Bronchial epithelial cell (primary cell): Measurements from ENCODE around the gene AP4M1. TPM values are rescaled to one million over a fixed set of nuclear protein-coding genes. Genes with fewer than 3 reads are reported as not detected.

Source experiments
- DNase-seq: peaks from one replicate; pipeline ENCODE4 v3.0.0-alpha.2; 2010; ENCODE audit warnings: low read depth
- FAIRE-seq: peaks from 2 replicates; lab custom pipeline; 2011; peaks lifted over from hg19 to GRCh38; lab: Jason Lieb, UNC
- H3K27me3 ChIP-seq: 2 replicates; pipeline ENCODE4 v1.5.1; 2011; ENCODE audit warnings: low read length; ENCODE audit not compliant: control insufficient read depth, insufficient read depth
- H3K36me3 ChIP-seq: 2 replicates; pipeline ENCODE4 v1.5.1; 2011; ENCODE audit warnings: low read length; ENCODE audit not compliant: control insufficient read depth, insufficient read depth
- H3K4me3 ChIP-seq: 2 replicates; pipeline ENCODE4 v1.5.1; 2011; ENCODE audit warnings: mild to moderate bottlenecking, low read depth, low read length, control low read depth
- total RNA-seq: library from RNA; depleted of rRNA; stranded (reverse); fragments of >200 nt; gene quantifications from 2 replicates; pipeline ENCODE4 v1.2.1, GENCODE V29; 2014
- TF ChIP-seq, protein P1 (sequence below): IDR thresholded peaks from 2 replicates; pipeline ENCODE4 v1.5.1; 2011; ENCODE audit warnings: mild to moderate bottlenecking, moderate library complexity, low read length, control low read depth, inconsistent platforms; ENCODE audit not compliant: insufficient read depth, severe bottlenecking

Gene AP4M1
- total RNA-seq, 1 donor from 2014 or later = 22.6 TPM

DNA sequence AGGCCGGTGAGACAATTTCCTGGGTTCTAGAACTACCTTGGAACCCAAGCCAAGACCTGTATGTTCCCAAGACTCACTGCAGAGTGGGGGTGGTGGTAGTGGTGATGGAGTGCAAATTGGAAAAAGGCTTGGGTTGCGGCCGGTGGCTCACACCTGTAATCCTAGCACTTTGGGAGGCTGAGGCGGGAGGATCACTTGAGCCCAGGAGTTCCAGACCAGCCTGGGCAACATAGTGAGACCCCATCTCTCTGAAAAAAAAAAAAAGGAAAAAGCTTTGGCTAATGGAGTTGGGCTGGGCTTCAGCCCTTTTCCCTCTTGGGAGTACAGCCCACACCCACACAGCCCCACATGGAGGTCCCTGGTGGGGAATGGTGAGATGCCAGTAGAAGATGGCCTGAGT is 4.1 kb downstream of the AP4M1 start:
- Histone ChIP-seq H3K4me3 (no peak overlapping the region), H3K27me3 (no peaks in the 10 kb centered on the region), H3K36me3 (peaks cover 26% of the 10 kb centered on the region)
- TF ChIP-seq, protein P1, sequence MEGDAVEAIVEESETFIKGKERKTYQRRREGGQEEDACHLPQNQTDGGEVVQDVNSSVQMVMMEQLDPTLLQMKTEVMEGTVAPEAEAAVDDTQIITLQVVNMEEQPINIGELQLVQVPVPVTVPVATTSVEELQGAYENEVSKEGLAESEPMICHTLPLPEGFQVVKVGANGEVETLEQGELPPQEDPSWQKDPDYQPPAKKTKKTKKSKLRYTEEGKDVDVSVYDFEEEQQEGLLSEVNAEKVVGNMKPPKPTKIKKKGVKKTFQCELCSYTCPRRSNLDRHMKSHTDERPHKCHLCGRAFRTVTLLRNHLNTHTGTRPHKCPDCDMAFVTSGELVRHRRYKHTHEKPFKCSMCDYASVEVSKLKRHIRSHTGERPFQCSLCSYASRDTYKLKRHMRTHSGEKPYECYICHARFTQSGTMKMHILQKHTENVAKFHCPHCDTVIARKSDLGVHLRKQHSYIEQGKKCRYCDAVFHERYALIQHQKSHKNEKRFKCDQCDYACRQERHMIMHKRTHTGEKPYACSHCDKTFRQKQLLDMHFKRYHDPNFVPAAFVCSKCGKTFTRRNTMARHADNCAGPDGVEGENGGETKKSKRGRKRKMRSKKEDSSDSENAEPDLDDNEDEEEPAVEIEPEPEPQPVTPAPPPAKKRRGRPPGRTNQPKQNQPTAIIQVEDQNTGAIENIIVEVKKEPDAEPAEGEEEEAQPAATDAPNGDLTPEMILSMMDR = no peak
- DNase-seq (no peak), FAIRE-seq (no peak)

DNA sequence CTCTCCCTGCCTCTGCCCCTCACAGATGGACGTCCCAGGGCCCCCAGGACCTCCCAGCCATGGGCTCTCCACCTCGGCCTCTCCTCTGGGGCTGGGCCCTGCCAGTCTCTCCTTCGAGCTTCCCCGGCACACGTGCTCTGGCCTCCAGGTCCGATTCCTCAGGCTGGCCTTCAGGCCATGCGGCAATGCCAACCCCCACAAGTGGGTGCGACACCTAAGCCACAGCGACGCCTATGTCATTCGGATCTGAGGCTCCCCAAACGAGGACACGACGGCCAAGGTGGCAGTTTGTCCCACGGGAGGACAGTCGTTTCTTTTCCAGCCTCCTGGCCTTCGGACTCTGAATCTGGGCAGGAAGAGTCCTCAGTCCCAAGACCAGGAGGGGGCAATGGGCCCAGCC is 5.2 kb downstream of the AP4M1 start:
- DNase-seq = no peak
- Histone ChIP-seq H3K36me3 (peaks cover 30% of the 10 kb centered on the region), H3K4me3 (no peak overlapping the region)

DNA sequence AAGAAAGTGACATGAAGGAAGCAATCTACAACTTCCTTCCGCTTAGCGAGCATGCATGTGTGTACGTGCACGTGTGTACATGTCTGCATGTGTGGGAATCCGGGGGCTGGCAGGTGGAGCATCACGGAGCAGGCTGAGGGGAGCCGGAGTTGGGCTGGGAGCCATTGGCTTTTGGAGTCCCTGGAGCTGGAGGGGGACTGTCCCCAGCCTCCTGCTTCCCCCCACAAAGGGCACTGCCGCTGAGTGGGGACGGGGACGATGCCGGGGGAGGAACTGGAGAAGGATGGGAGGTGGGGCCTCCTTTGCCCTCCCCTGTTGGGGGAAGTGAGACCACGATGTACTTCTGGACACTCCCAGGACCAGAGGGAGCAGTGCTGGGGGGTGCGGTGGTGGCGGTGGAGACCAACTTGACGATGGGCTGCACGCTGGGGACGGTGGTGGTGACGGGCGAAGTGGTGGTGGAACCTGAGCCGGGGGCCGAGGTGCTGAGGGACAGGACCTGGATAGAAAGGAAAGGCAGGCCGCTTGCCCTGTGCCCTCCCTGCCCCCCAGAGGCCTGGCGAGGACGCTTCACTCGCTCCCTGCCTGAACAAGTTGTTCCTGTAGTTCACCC is 5.8 kb downstream of the AP4M1 start:
- FAIRE-seq (no peak), DNase-seq (no peak)
- peaks cover 31% of the 10 kb centered on the region for H3K36me3 ChIP-seq

More for the DNA sequence above, 5.2 kb downstream of the AP4M1 start:
- no peak for FAIRE-seq
- H3K27me3 ChIP-seq = no peaks in the 10 kb centered on the region
- TF ChIP-seq, protein P1 = no peak

DNA sequence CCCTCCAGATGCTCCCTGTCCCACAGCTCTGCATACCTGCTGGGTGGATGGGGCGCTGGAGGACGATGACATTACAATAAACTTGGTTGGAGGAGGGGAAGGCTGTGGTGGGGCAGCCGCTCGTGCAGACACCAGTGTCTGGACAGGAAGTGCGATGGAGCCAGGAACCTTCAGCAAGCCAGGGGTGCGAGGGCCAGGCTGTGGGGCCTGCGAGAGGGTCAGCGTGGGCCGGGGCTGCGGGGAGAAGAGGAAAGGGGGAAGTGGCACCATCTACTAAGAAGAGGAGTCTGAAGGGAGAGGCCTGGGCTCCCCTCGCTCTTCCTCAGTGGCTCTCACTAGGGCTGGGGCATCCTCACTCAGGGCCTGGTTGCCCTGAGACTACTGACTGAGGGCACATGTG is 6.4 kb downstream of the AP4M1 start:
- peaks cover 34% of the 10 kb centered on the region for H3K36me3 ChIP-seq
- no peaks in the 10 kb centered on the region for H3K27me3 ChIP-seq
- TF ChIP-seq, protein P1 = no peak
- no peak for FAIRE-seq
- DNase-seq = no peak
- no peak overlapping the region for H3K4me3 ChIP-seq

More for the DNA sequence above, 5.8 kb downstream of the AP4M1 start:
- TF ChIP-seq, protein P1 = no peak
- H3K27me3 ChIP-seq = no peaks in the 10 kb centered on the region
- H3K4me3 ChIP-seq = no peak overlapping the region

DNA sequence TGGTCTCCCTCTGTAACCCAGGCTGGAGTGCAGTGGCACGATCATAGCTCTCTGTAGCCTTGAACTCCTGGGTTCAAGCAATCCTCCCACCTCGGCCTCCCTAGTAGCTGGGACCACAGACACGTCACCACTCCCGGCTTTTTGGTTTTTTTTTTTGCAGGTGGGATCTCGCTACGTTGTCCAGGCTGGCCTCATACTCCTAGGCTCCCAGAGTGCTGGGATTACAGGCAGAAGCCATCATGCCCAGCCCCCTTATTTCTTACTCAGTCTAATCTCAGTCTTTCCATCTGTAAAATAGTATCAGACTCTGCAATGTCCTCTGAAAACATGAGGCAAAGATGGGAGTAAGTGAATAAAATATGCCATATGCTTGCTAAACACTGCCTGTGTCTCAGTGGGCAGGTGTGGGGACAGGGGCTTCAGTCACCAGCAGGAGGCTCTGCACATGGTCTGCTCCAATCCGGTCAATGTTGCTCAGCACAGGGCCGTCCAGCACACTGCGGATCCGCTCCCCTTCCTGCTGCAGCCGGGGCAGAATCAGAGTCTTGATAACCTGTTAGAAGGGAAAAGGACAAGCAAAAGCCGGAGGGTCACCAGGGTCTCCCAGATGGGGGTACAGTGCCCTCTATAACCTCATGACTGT is 8.2 kb downstream of the AP4M1 start:
- DNase-seq (no peak), FAIRE-seq (peak; percentile 32)
- H3K27me3 ChIP-seq = no peaks in the 10 kb centered on the region
- no peak overlapping the region for H3K4me3 ChIP-seq
- peaks cover 36% of the 10 kb centered on the region for H3K36me3 ChIP-seq
- TF ChIP-seq, protein P1 = no peak
